Dendritic cell treated with granulocyte-macrophage colony-stimulating factor and Interleukin-4, amounts not matched to agents 40 ng/mL and 50 ng/mL, for 4 days (primary cell): ENCODE measurements around the gene KCNK1.

Experiments used
- H3K27ac Mint-ChIP-seq: one replicate; pipeline ENCODE4 v1.8.0; 2022; ENCODE audit warnings: mild to moderate bottlenecking, mixed read lengths
- H3K27me3 Mint-ChIP-seq: one replicate; pipeline ENCODE4 v1.8.0; 2022; ENCODE audit warnings: mild to moderate bottlenecking, mixed read lengths
- H3K36me3 Mint-ChIP-seq: one replicate; pipeline ENCODE4 v1.8.0; 2022; ENCODE audit warnings: low read depth, mixed read lengths
- H3K4me1 Mint-ChIP-seq: one replicate; pipeline ENCODE4 v1.8.0; 2022; ENCODE audit warnings: low read depth, mixed read lengths
- H3K4me3 Mint-ChIP-seq: one replicate; pipeline ENCODE4 v1.8.0; 2022; ENCODE audit warnings: mild to moderate bottlenecking, moderate library complexity, mixed read lengths
- H3K9me3 Mint-ChIP-seq: one replicate; pipeline ENCODE4 v1.8.0; 2022; ENCODE audit warnings: mixed read lengths
- intact Hi-C: fragments of 100-400 bp; cut with micrococcal nuclease; formaldehyde crosslinking; loops from one replicate; pipeline ENCODE4 v1.15.0; 2022

The KCNK1 gene

GRCh38 chr1:233704170-233704897, 90.4 kb downstream of the KCNK1 start:
- no peaks in the 10 kb centered on the region for H3K36me3 Mint-ChIP-seq
- no peak overlapping the region for H3K4me3 Mint-ChIP-seq
- H3K4me1 Mint-ChIP-seq: peaks cover 5% of the 10 kb centered on the region
- intact Hi-C loops: no loop called here
- H3K27me3 Mint-ChIP-seq: peaks cover 1% of the 10 kb centered on the region
- no peaks in the 10 kb centered on the region for H3K9me3 Mint-ChIP-seq
- H3K27ac Mint-ChIP-seq: no peak overlapping the region

DNA sequence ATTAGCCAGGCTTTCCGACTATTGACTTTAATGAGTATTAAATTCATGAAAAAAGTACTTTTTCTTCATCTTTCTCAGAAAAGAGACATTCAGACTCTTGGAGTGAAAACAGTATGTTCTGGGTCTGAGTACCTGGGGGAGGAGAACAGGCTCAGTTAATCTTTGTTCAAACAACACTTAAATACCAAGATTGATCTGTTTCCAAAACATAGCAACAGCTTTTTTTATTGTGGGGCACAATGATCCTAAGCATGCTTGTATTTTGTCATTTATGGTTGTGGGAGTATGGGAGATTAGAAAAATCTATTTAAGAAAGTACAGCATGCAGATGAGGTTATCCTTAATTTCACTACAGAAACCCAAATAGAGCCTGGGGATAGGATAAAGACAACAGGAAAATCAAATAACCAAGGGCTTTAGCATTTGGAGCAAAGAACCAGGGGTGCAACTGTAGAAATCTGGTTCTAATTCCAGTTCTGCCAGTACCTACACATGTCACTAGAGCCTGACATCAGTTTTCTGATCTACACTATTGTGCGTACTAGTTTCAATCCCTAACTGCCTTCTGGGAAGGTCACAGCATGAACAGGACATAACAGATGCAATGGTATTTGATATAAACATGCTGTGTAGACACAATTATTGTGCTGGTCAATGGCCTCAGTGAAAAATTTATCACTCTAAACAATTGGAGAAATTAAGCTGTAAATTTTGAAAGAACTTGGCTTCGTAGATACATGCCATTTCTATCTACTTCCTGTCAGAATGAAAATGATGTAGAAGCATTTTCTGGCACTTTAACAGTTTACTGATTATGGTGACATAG, 91.2 kb downstream of the KCNK1 start:
- no peak overlapping the region for H3K27ac Mint-ChIP-seq
- peaks cover 5% of the 10 kb centered on the region for H3K4me1 Mint-ChIP-seq
- peaks cover 1% of the 10 kb centered on the region for H3K27me3 Mint-ChIP-seq
- no peak overlapping the region for H3K4me3 Mint-ChIP-seq
- H3K9me3 Mint-ChIP-seq: no peaks in the 10 kb centered on the region
- intact Hi-C loops: no loop called here
- no peaks in the 10 kb centered on the region for H3K36me3 Mint-ChIP-seq

DNA sequence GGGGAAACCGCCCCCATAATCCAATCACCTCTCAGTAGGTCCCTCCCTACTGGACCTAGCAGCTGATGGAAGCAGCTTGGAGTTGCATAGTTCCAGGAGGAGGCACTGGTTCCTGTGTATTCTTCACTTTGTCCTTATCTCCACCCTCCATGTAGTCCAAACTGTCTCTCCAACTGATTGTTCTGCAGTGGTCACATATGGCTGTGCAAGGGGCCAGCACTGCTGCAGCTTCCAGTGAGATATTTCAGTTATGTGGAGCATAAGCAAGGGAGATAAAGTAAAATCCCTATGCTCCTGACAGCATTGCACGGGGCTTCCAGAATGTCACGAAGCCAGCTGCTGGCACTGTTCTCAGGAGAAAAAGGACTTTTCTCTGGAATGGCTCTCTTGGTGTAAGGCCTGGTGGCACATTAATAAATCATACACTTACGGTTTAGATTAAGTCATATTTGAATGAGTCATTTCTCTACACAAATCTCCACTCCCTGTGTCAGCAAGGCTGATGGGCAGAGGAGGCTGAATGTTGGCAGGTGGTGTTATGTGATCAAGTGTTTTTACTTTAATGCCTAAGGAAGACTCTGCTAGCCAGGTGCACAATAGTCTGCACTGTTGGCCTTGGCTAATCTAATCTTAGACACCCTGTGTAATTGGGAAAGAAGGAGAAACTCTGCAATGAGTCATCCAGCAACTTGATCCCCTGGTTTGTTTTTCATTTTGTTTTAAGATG, 93.4 kb downstream of the KCNK1 start:
- Mint-ChIP-seq H3K9me3 (no peaks in the 10 kb centered on the region), H3K4me3 (no peak overlapping the region), H3K4me1 (peaks cover 5% of the 10 kb centered on the region), H3K36me3 (no peaks in the 10 kb centered on the region), H3K27ac (no peak overlapping the region), H3K27me3 (peaks cover 1% of the 10 kb centered on the region)
- intact Hi-C loops: no loop called here

- Mint-ChIP-seq H3K27ac (no peak overlapping the region), H3K9me3 (no peaks in the 10 kb centered on the region), H3K27me3 (peaks cover 1% of the 10 kb centered on the region), H3K4me1 (peaks cover 5% of the 10 kb centered on the region), H3K36me3 (no peaks in the 10 kb centered on the region), H3K4me3 (no peak overlapping the region)
- intact Hi-C loops: no loop called here
Observed at GRCh38 chr1:233707880-233708815, 94.2 kb downstream of the KCNK1 start.

GRCh38 chr1:233710031-233710430, 96.1 kb downstream of the KCNK1 start:
- Mint-ChIP-seq H3K4me3 (no peak overlapping the region), H3K4me1 (no peaks in the 10 kb centered on the region), H3K27me3 (peaks cover 1% of the 10 kb centered on the region), H3K36me3 (no peaks in the 10 kb centered on the region), H3K9me3 (no peaks in the 10 kb centered on the region), H3K27ac (no peak overlapping the region)
- intact Hi-C loops: no loop called here

GRCh38 chr1:233710507-233710906, 96.6 kb downstream of the KCNK1 start:
- no peaks in the 10 kb centered on the region for H3K9me3 Mint-ChIP-seq
- H3K27ac Mint-ChIP-seq: no peak overlapping the region
- no peaks in the 10 kb centered on the region for H3K36me3 Mint-ChIP-seq
- intact Hi-C loops: no loop called here
- peaks cover 1% of the 10 kb centered on the region for H3K27me3 Mint-ChIP-seq
- no peaks in the 10 kb centered on the region for H3K4me1 Mint-ChIP-seq
- no peak overlapping the region for H3K4me3 Mint-ChIP-seq

GRCh38 chr1:233714631-233715217, 100.8 kb downstream of the KCNK1 start:
- Mint-ChIP-seq H3K36me3 (no peaks in the 10 kb centered on the region), H3K27ac (no peak overlapping the region), H3K4me3 (no peak overlapping the region), H3K4me1 (no peaks in the 10 kb centered on the region), H3K27me3 (peaks cover 1% of the 10 kb centered on the region), H3K9me3 (no peaks in the 10 kb centered on the region)
- intact Hi-C loops: no loop called here

DNA sequence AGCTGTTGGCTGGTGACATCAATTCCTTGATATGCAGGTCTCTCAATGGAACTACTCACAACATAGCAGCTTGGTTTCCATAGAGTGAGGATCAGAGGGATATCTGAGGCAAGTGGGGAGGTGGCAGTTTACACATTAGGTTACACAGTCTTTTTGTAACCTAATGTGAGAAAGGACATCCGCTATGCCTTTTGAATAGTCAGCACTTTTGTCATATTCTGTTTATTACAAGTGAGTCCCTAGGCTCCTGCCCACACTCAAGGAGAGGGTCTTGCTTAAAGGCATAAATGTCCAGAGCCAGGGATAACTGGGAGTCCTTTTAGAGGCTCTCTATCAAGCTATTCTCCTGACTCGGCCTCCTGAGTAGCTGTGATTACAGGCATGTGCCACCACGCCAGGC, 104.2 kb downstream of the KCNK1 start:
- Mint-ChIP-seq H3K36me3 (no peaks in the 10 kb centered on the region), H3K27me3 (peaks cover 1% of the 10 kb centered on the region), H3K9me3 (no peaks in the 10 kb centered on the region), H3K4me1 (no peaks in the 10 kb centered on the region), H3K4me3 (no peak overlapping the region), H3K27ac (no peak overlapping the region)
- intact Hi-C loops: no loop called here

DNA sequence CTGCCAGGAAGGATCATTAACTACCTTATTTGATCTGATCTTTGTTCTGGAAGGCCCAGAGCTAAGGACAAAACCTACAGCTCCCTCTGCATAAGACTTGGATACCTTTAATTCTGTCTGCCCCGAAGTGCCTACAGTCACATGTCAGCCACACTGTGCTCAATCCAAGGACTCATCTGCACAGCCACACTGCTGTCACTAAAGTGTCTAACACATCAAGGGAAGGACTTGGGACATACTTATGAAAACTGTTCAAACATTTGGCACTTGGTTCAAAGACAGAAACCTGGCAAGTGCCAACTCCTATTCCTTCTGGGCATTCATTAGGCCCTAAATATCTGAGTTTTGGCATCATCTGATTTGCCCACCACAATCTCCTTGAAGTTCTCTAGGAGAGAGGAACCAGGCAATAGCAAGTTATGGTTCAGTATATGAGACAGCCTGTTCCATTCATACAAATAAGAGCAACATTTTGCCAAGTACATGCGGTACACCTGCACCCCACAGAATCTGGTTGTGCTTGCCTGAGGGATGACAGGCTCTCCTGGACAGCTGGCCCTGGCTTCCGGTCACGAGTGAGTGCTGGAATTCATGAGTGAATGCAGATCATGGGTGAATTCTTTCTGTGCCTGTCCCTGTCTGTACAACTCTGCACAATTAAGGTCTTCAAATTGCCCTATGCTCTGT, 105.9 kb downstream of the KCNK1 start:
- no peak overlapping the region for H3K27ac Mint-ChIP-seq
- no peaks in the 10 kb centered on the region for H3K4me1 Mint-ChIP-seq
- peaks cover 10% of the 10 kb centered on the region for H3K9me3 Mint-ChIP-seq
- H3K4me3 Mint-ChIP-seq: no peak overlapping the region
- intact Hi-C loops: no loop called here
- no peaks in the 10 kb centered on the region for H3K36me3 Mint-ChIP-seq
- H3K27me3 Mint-ChIP-seq: peaks cover 1% of the 10 kb centered on the region

DNA sequence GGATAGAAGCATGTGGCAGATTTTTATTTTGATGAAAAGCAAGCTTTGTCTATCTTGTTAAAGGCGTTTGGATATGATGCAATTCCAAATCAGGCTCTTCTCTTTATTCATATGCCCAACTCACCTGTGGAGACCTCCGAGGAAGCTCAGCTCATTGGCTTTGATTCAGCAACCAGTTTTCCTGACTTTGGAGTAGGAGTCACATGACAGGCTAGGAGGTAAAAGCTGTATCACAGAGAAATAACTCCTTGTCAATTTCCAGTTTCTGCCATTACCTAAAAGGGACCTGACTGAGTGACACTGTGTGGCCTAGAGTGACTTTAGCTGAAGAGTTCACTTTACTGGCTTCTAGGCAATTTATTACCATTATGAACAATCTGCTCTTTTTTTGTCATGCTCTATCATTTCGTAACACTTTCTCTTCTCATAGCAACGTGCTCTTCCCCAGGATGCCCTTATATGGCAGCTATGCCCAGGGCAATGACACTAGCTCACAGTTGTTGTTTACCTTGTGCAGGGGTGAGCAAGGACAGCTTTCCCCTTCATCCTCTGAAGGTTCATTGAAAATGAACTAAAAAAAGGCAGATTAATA, 107.2 kb downstream of the KCNK1 start:
- peaks cover 1% of the 10 kb centered on the region for H3K27me3 Mint-ChIP-seq
- H3K4me1 Mint-ChIP-seq: no peaks in the 10 kb centered on the region
- no peak overlapping the region for H3K4me3 Mint-ChIP-seq
- intact Hi-C loops: no loop called here
- H3K36me3 Mint-ChIP-seq: no peaks in the 10 kb centered on the region
- H3K27ac Mint-ChIP-seq: no peak overlapping the region
- H3K9me3 Mint-ChIP-seq: peaks cover 10% of the 10 kb centered on the region
